ENCODE results near the gene CYB5R4.
"Not testable (repeated sequence)": the region's sequence is repeated elsewhere in the genome, so short reads cannot be mapped to it uniquely, and the experiment has no call there.

Gene CYB5R4

GRCh38 chr6:83917001-83917400 lies 57.5 kb downstream of the CYB5R4 start:
- DNase-seq, result no peak

GRCh38 chr6:83920017-83920416 lies 60.5 kb downstream of the CYB5R4 start:
- DNase-seq, result no peak

- DNase-seq, result no peak
These were observed 61.8 kb downstream of the CYB5R4 start for GRCh38 chr6:83921315-83921714.

DNA sequence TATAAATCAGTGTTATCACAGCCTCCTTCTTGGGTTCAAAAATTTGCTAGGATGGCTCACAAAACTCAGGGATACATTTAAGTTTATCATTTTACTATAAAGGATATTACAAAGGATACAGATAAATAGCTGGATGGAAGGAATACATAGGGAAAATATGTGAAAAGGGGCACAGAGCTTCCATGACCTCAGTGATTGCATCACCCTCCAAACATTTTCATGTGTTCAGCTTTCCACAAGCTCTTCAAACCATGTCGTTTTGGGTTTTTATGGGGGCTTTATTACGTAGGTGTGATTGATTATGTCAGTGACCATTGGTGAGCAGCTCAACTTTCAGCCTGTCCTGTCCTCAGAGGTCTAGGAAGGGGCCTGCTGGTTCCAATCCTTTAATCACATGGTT lies 68.0 kb downstream of the CYB5R4 start:
- no peak for DNase-seq

DNA sequence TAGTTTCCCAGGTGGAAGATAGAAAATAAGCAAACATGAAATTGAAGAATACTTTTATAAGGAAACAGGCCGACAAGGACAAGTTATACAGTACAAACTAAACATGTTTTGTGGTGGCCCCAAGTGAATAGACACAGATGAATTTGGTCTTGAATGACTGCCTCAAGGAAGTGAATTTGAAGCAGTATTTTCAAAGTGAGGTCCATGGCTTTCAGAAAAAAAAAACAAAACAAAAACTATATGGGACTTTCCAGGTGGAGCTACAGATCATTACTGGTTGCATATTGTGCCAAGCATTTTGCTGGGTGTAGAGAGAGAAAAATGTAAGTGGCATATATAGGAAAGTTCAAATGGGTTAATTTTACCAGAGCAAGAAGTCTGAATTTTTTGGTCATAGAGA lies 68.8 kb downstream of the CYB5R4 start:
- no peak for DNase-seq

DNA sequence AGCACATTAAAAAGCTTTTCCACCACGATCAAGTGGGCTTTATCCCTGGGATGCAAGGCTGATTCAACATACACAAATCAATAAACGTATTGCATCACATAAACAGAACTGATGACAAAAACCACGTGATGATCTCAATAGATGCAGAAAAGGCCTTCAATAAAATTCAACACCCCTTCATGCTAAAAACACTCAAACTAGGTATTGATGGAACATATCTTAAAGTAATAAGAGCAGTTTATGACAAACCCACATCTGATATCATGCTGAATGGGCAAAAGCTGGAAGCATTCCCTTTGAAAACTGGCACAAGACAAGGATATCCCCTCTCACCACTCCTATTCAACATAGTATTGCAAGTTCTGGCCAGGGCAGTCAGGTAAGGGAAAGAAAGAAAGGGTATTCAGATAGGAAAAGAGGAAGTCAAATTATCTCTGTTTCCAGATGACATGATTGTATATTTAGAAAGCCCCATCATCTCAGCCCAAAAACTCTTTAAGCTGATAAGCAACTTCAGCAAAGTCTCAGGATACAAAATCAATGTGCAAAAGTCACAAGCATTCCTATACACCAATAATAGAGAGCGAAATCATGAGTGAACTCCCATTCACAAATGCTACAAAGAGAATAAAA lies 86.8 kb downstream of the CYB5R4 start:
- DNase-seq, result not testable (repeated sequence)

DNA sequence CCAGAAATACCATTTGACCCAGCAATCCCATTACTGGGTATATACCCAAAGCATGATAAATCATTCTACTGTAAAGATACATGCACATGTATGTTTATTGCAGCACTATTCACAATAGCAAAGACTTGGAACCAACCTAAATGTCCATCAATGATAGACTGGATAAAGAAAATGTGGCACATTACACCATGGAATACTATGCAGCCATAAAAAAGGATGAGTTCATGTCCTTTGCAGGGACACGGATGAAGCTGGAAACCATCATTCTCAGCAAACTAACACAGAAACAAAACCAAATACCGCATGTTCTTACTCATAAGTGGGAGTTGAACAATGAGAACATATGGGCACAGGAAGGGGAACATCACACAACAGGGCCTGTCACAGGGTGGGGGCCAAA lies 88.5 kb downstream of the CYB5R4 start:
- not testable (repeated sequence) for DNase-seq

GRCh38 chr6:83948851-83949250 lies 89.4 kb downstream of the CYB5R4 start:
- DNase-seq, result no peak

- DNase-seq, result not testable (repeated sequence)
These were observed 91.9 kb downstream of the CYB5R4 start for GRCh38 chr6:83951423-83951822.

GRCh38 chr6:83952830-83953229 lies 93.3 kb downstream of the CYB5R4 start:
- no peak for DNase-seq

DNA sequence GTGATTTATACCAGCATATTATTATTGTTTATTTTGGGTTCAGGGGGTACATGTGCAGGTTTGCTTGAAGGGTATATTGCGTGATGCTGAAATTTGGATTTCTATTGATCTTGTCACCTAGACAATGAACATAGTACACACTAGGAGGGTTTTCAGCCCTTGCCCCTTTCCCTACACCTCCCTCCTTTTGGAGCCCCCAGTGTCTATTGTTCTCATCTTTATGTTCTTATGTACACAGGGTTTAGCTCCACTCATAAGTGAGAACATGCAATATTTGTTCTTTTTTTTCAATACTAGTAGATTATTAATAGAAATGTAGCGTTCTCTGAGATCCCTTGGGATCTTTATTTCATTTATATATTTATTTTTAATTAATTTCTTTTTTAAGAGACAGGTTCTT lies 94.9 kb downstream of the CYB5R4 start:
- DNase-seq, result no peak

DNA sequence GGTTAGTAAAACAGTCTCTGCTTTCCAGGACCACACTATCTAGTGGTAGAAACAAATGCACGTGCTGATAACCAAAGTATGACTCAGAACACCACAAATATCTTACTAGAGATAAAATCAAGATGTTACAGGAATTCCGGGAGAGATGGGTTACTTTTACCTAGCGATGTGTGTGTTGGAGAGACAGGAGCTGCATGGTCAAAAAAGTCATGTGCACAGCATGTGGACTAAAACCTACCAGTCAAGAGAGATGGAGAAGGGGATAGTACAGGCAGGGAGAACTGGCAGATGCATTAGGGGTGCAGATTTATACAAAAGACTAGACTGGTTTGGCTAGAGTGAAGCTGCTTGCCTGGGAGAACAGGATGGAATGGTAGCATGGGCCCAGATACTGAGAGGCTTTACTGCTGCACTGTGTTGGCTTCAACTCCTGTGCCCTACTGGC lies 98.8 kb downstream of the CYB5R4 start:
- no peak for DNase-seq

- no peak for DNase-seq
These were observed 101.2 kb downstream of the CYB5R4 start for GRCh38 chr6:83960664-83961063.

DNA sequence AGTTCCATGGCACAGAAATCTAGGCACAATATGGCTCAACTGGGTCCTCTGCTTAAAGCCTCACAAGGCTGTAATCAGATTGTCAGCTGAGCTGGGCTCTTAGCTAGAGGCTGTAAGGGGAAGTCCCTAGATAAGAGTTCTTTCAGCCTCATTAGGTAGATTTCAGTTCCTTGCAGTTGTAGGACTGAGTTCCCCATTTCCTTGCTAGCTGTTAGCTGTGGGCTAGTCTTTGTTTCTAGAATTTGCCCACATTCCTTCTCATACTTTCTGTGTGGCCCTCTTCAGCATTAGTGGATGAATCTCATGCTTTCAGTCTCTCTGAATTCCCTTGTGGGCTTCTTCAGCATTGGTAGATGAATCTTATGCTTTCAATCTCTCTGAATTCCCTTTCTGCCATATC lies 103.1 kb downstream of the CYB5R4 start:
- no peak for DNase-seq

DNA sequence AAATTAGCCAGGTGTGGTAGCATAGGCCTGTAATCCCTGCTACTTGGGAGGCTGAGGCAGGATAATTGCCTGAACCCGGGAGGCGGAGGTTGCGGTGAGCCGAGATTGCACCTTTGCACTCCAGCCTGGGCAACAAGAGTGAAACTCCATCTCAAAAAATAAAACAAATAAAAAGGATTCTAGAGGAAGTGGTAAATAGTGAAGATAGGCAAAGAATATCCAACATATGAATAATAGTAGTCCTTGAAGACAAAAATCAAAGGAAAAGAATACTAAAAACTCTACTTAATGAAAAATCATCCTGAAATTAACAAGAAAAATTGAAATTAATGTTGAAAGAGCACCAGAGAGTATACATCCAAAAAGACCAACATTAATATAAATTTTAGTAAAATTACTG lies 107.0 kb downstream of the CYB5R4 start:
- no peak for DNase-seq

- DNase-seq, result no peak
These were observed 111.1 kb downstream of the CYB5R4 start for GRCh38 chr6:83970582-83970981.

DNA sequence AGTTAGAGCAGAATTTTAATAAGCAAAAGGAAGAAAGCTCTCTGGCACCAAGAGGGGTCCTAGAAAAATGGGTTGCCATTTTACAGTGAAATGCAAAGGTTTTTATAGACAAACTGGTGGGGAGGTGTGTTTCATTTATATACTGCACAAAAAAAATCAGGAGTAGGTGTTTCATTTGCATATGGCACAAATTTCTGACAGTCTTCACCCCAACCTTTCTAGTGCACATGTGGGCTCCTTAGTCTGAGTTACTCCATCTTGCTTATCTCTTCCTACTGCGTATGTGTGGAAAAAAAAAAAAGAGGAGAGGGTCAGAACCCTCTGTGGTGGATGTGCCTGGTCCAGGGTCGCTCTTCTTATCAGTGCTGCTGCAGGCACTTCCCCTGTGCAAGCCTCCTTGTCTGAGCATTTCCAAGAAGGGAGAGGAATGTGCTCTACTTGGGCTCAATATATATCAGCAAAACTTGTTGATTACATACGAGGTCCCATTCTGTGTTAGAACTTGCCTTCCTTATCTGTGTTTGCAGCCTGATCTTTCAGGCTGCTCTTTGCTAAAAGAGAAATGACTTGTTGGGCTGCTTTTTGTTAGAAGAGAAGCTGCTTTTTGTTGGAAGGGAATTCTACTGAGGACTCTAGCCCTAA lies 115.0 kb downstream of the CYB5R4 start:
- DNase-seq, result no peak

- no peak for DNase-seq
These were observed 116.7 kb downstream of the CYB5R4 start for GRCh38 chr6:83976037-83976755.

DNA sequence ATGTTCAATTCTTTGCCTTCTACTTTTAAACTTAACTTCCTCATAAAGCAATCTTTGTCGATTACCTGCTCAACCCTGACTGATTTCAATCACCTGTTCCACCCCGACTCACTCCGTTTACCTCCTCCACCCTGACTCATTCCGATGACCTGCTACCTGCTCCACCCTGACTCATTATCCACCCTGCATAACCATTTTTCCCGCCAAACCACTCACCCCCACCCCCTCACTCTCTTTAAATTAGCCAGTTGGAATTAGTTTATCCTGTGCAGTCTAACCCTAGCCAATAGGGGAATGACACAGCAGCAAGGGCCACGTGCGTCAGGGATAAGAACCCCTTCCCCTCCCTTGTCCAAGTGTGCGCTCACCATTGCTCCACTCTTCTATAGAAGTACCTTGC lies 117.4 kb downstream of the CYB5R4 start:
- DNase-seq, result no peak

- DNase-seq, result no peak
These were observed 118.8 kb downstream of the CYB5R4 start for GRCh38 chr6:83978324-83978734.

- DNase-seq, result no peak
These were observed 119.5 kb downstream of the CYB5R4 start for GRCh38 chr6:83978997-83979396.

- no peak for DNase-seq
These were observed 124.9 kb downstream of the CYB5R4 start for GRCh38 chr6:83984411-83984810.

DNA sequence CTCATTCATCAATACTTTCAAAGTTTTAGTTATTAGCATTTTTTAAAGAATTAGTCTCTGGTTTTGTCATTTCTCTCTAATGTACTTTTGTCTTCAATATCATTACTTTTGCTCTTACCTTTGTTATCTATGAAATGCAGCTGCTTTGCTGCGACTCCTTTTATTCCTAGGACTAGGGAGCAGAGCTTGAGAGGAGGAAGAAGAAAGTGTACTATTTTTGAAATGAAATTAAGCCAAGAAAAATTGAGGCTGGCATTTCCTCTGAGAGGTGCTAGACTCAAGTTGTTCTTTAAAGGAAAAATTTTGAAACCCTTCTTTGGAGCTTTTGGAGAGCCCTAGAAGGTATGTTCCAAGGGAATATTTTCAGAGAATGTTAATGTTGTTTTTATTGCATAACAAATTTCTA lies 125.8 kb downstream of the CYB5R4 start:
- no peak for DNase-seq

DNA sequence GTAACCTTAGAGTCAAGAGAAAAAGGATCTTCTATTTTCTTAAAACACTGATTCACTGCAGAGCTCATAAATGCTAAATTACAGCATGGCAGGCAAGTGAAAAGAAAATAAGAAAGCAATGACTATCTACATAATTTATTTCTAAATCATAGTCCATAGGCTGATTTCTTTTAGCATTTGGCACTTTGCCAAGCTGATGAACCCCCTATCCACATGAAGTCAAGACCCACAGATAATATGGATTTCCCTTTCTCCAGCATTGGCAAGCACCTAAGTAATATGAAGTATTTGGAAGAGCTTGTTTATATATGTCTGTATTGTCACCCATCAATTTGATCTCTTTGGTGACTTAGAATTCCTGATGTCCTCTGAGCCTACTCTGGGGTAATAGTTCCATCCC lies 126.2 kb downstream of the CYB5R4 start:
- no peak for DNase-seq
